ENCODE results near the gene PTGDR2. TPM values are rescaled to one million over a fixed set of nuclear protein-coding genes. Genes with fewer than 3 reads are reported as not detected.

Gene PTGDR2
- total RNA-seq, 1 donor from 2014 or later, result 0.12 TPM

GRCh38 chr11:60866911-60867870 lies 11.4 kb upstream of the PTGDR2 start, which contains the start of gene ZP1:
ZP1 (plus strand) TSS chr11:60867542; CDS start chr11:60867562, 20 bp downstream.
- no peaks in the 10 kb centered on the region for H3K9me3 Mint-ChIP-seq (ENCODE audit: low read depth)

GRCh38 chr11:60864856-60865513 lies 9.2 kb upstream of the PTGDR2 start:
- Mint-ChIP-seq H3K4me3 (ENCODE audit: unreplicated experiment) (no peak overlapping the region), H3K36me3 (ENCODE audit: low read depth) (no peaks in the 10 kb centered on the region), H3K27me3 (ENCODE audit: low read depth) (peaks cover 9% of the 10 kb centered on the region), H3K4me1 (ENCODE audit: low read depth) (peaks cover 5% of the 10 kb centered on the region), H3K9me3 (ENCODE audit: low read depth) (no peaks in the 10 kb centered on the region), H3K27ac (ENCODE audit: unreplicated experiment) (no peak overlapping the region)
- peak; percentile 50 for DNase-seq (ENCODE audit: low spot score)
- no peak for TF ChIP-seq CTCF (IDR thresholded peaks at IDR 0.05)

More at GRCh38 chr11:60866911-60867870, 11.4 kb upstream of the PTGDR2 start, which contains the start of gene ZP1:
- TF ChIP-seq CTCF (IDR thresholded peaks at IDR 0.05), result no peak
- H3K4me1 Mint-ChIP-seq (ENCODE audit: low read depth), result peaks cover 19% of the 10 kb centered on the region
- no peak within 1 kb of the TSS for H3K27ac Mint-ChIP-seq (ENCODE audit: unreplicated experiment)
- H3K27me3 Mint-ChIP-seq (ENCODE audit: low read depth), result peaks cover 9% of the 10 kb centered on the region
- DNase-seq (ENCODE audit: low spot score), result peak; percentile 72
- no peak within 1 kb of the TSS for H3K4me3 Mint-ChIP-seq (ENCODE audit: unreplicated experiment)
- H3K36me3 Mint-ChIP-seq (ENCODE audit: low read depth), result no peaks in the 10 kb centered on the region

GRCh38 chr11:60863550-60864521 lies 8.1 kb upstream of the PTGDR2 start:
- Mint-ChIP-seq H3K27ac (ENCODE audit: unreplicated experiment) (no peak overlapping the region), H3K4me3 (ENCODE audit: unreplicated experiment) (no peak overlapping the region), H3K9me3 (ENCODE audit: low read depth) (no peaks in the 10 kb centered on the region), H3K27me3 (ENCODE audit: low read depth) (peaks cover 7% of the 10 kb centered on the region), H3K4me1 (ENCODE audit: low read depth) (peaks cover 5% of the 10 kb centered on the region), H3K36me3 (ENCODE audit: low read depth) (no peaks in the 10 kb centered on the region)
- TF ChIP-seq CTCF (IDR thresholded peaks at IDR 0.05), result no peak
- DNase-seq (ENCODE audit: low spot score), result peak; percentile 18

- peaks cover 7% of the 10 kb centered on the region for H3K27me3 Mint-ChIP-seq (ENCODE audit: low read depth)
- no peak overlapping the region for H3K27ac Mint-ChIP-seq (ENCODE audit: unreplicated experiment)
- no peak for TF ChIP-seq CTCF (IDR thresholded peaks at IDR 0.05)
- peaks cover 12% of the 10 kb centered on the region for H3K4me1 Mint-ChIP-seq (ENCODE audit: low read depth)
- peak; percentile 39 for DNase-seq (ENCODE audit: low spot score)
- H3K9me3 Mint-ChIP-seq (ENCODE audit: low read depth), result no peaks in the 10 kb centered on the region
- H3K36me3 Mint-ChIP-seq (ENCODE audit: low read depth), result no peaks in the 10 kb centered on the region
- H3K4me3 Mint-ChIP-seq (ENCODE audit: unreplicated experiment), result no peak overlapping the region
These were observed 6.4 kb upstream of the PTGDR2 start for GRCh38 chr11:60862171-60862570.

Data from chondrocyte (in vitro differentiated cells).